NCI-H2227 (cell line): ENCODE measurements around the gene DHRS7B.

Source experiments
- DNase-seq: peaks from one replicate; lab custom pipeline; 2025; ENCODE audit not compliant: unreplicated experiment; lab: John Stamatoyannopoulos, UW

Gene DHRS7B

GRCh38 chr17:21149621-21150020 lies 22.9 kb downstream of the DHRS7B start:
- DNase-seq, result no peak

- DNase-seq, result no peak
Measured at GRCh38 chr17:21152731-21153130, 26.0 kb downstream of the DHRS7B start.

GRCh38 chr17:21157586-21158370 lies 31.0 kb downstream of the DHRS7B start:
- no peak for DNase-seq

- DNase-seq, result no peak
Measured at GRCh38 chr17:21160401-21160800, 33.6 kb downstream of the DHRS7B start.

- DNase-seq, result no peak
Measured at GRCh38 chr17:21161498-21162393, 35.0 kb downstream of the DHRS7B start.

GRCh38 chr17:21162394-21162775 lies 35.6 kb downstream of the DHRS7B start:
- DNase-seq, result no peak

GRCh38 chr17:21163101-21163500 lies 36.3 kb downstream of the DHRS7B start:
- DNase-seq, result no peak

- no peak for DNase-seq
Measured at GRCh38 chr17:21164216-21164615, 37.5 kb downstream of the DHRS7B start.

- DNase-seq, result no peak
Measured at GRCh38 chr17:21164620-21165019, 37.9 kb downstream of the DHRS7B start.

GRCh38 chr17:21165922-21166594 lies 39.3 kb downstream of the DHRS7B start:
- DNase-seq, result no peak

- no peak for DNase-seq
Measured at GRCh38 chr17:21166595-21167210, 39.9 kb downstream of the DHRS7B start.

- no peak for DNase-seq
Measured at GRCh38 chr17:21167303-21167702, 40.5 kb downstream of the DHRS7B start.

GRCh38 chr17:21168555-21168865 lies 41.7 kb downstream of the DHRS7B start:
- no peak for DNase-seq

- DNase-seq, result no peak
Measured at GRCh38 chr17:21169496-21169895, 42.7 kb downstream of the DHRS7B start.

GRCh38 chr17:21170809-21171208 lies 44.0 kb downstream of the DHRS7B start:
- no peak for DNase-seq

GRCh38 chr17:21171309-21171922 lies 44.7 kb downstream of the DHRS7B start:
- no peak for DNase-seq

- no peak for DNase-seq
Measured at GRCh38 chr17:21171970-21172510, 45.3 kb downstream of the DHRS7B start.

GRCh38 chr17:21172846-21173245 lies 46.1 kb downstream of the DHRS7B start:
- DNase-seq, result no peak

- DNase-seq, result no peak
Measured at GRCh38 chr17:21173543-21173942, 46.8 kb downstream of the DHRS7B start.

- DNase-seq, result no peak
Measured at GRCh38 chr17:21174186-21174585, 47.4 kb downstream of the DHRS7B start.

- no peak for DNase-seq
Measured at GRCh38 chr17:21174713-21175112, 47.9 kb downstream of the DHRS7B start.
